Measurements from ENCODE around the gene CDYL. TPM values are rescaled to one million over a fixed set of nuclear protein-coding genes. Genes with fewer than 3 reads are reported as not detected.

The CDYL gene
- total RNA-seq, 2 experiments from 2014 or later = 25.0 to 33.6 TPM

DNA sequence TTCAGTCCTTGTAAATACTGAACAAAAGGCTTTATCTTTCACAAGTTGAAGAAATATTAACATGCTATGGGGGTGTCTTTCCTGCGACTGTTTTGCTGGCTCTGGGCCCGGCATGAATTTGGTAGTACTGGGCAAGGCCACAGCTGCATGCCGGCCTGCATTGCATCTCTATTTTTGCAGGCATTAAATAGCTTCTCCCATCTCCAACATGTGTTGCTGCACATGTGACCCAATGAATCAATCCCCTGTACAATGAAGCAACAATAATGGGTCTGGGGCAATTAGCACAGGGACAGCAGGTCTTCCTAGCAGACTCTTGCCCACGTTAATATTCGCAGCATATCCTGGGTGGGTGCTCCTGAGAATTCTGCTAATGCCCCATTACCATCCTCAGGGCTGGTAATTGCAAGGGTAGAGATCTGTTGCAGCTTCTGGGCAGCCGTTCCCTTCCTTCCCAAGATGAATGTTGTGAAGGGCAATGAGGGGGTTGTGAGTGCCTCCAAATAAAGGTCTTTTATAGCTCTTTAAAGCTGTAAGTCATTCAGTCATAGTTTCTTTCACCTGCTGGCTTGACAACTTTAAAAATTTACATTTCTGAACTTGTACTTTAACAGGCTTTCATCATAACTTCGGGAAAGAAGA lies 24.3 kb upstream of the CDYL start:
- peaks cover 16% of the 10 kb centered on the region for H3K27me3 Mint-ChIP-seq
- no peak for DNase-seq
- no peak overlapping the region for H3K27ac Mint-ChIP-seq
- ChIA-PET POLR2A (no interaction called here), CTCF (no interaction called here)
- no peaks in the 10 kb centered on the region for H3K4me1 Mint-ChIP-seq
- no peaks in the 10 kb centered on the region for H3K9me3 Mint-ChIP-seq
- H3K36me3 Mint-ChIP-seq (ENCODE audit: low read depth) = no peaks in the 10 kb centered on the region
- no peak overlapping the region for H3K4me3 Mint-ChIP-seq

DNA sequence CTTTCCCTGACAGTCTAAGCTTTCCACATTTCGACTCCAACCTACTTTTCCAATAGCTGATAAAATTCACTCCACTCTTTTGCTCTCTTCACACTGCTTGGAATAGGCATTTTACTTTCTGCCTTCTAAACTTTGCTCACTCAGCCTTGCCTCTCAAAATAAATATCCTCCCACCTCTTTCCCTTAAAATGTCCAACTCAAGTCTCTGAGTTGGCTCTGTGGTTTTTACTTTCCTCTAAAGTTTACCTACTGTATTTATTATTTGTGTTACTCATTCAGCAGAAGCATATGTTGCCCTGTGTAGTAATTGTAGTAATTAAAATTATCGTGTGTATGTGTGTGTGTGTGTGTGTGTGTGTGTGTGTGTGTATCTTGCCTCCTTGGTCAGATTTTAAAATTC lies 20.0 kb upstream of the CDYL start:
- DNase-seq = no peak
- peaks cover 25% of the 10 kb centered on the region for H3K27me3 Mint-ChIP-seq
- POLR2A ChIA-PET = no interaction called here

DNA sequence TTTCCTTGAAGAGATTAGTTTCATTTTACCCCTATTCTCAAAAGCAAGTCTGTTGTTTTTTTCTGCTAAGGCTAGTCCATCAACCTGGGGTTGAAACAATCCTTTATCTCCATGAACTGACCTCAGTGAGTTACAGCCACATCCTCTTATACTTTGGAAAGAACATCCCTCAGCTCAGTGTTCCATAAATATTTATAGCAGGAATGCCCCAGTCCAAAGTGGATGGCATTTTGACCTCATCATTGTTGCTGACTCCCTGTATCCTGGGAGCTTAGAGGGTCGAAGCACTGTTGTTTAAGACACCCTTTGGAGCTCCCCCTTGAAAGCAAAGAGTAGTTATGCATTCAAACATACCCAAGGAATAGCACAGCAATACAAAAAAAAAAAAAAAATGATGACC lies 16.2 kb upstream of the CDYL start:
- Mint-ChIP-seq H3K9me3 (peaks cover 6% of the 10 kb centered on the region), H3K36me3 (ENCODE audit: low read depth) (no peaks in the 10 kb centered on the region), H3K4me3 (no peak overlapping the region), H3K4me1 (no peaks in the 10 kb centered on the region), H3K27me3 (peaks cover 19% of the 10 kb centered on the region), H3K27ac (no peak overlapping the region)
- ChIA-PET CTCF (interaction anchor here (0.7 kb wide), 1 partner anchor 379 kb away, joined by 4 read pairs; no protein-coding TSS in a partner anchor), POLR2A (no interaction called here)
- DNase-seq = no peak

More for the DNA sequence above, 20.0 kb upstream of the CDYL start:
- CTCF ChIA-PET = no interaction called here
- no peak overlapping the region for H3K4me3 Mint-ChIP-seq
- no peak overlapping the region for H3K27ac Mint-ChIP-seq
- no peaks in the 10 kb centered on the region for H3K36me3 Mint-ChIP-seq (ENCODE audit: low read depth)
- H3K4me1 Mint-ChIP-seq = no peaks in the 10 kb centered on the region
- peaks cover 6% of the 10 kb centered on the region for H3K9me3 Mint-ChIP-seq

DNA sequence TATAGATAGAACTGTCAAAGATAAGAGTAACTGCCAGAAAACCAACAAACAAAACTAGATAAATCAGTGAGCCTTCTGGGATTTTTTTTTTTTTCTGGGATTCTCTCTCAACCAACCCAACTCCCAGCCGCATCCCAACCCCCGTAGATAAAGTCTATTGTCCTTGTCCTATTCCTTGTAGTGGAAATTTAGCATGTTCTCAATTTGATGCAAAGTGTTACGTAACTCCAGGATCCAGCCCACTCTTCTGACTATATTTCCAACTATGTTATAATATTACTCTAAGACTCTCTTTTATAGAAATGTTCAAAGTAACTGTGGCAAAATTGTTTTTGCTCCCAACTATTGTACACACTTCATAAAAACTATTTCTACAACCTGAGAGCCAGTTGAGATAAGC lies 15.4 kb upstream of the CDYL start:
- no peaks in the 10 kb centered on the region for H3K4me1 Mint-ChIP-seq
- ChIA-PET POLR2A (no interaction called here), CTCF (interaction anchor here (0.7 kb wide), 1 partner anchor 378 kb away, joined by 4 read pairs; no protein-coding TSS in a partner anchor)
- H3K27ac Mint-ChIP-seq = no peak overlapping the region
- no peak for DNase-seq
- H3K36me3 Mint-ChIP-seq (ENCODE audit: low read depth) = no peaks in the 10 kb centered on the region
- no peak overlapping the region for H3K4me3 Mint-ChIP-seq
- peaks cover 6% of the 10 kb centered on the region for H3K9me3 Mint-ChIP-seq
- peaks cover 16% of the 10 kb centered on the region for H3K27me3 Mint-ChIP-seq

DNA sequence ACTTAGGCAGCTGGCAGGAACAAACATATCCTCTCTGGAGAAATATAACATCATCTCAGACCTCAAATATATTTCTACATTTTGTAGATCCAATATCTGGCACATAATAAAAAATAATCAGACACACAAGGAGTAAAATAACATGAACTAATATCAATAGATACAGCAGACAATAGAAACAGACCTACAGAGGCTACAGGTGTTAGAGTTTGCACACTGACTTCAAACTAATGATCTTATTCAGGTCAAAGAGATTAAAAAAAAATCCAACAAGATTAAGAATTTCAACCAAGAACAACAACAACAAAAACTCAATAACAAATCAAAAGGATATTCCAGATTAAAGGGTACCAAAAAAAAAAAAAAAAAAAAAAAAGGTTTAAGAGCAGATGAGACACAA lies 13.9 kb upstream of the CDYL start:
- Mint-ChIP-seq H3K36me3 (ENCODE audit: low read depth) (no peaks in the 10 kb centered on the region), H3K9me3 (peaks cover 6% of the 10 kb centered on the region), H3K27me3 (peaks cover 10% of the 10 kb centered on the region), H3K27ac (no peak overlapping the region), H3K4me1 (no peaks in the 10 kb centered on the region), H3K4me3 (no peak overlapping the region)
- POLR2A ChIA-PET = no interaction called here
- CTCF ChIA-PET = no interaction called here
- DNase-seq = no peak

DNA sequence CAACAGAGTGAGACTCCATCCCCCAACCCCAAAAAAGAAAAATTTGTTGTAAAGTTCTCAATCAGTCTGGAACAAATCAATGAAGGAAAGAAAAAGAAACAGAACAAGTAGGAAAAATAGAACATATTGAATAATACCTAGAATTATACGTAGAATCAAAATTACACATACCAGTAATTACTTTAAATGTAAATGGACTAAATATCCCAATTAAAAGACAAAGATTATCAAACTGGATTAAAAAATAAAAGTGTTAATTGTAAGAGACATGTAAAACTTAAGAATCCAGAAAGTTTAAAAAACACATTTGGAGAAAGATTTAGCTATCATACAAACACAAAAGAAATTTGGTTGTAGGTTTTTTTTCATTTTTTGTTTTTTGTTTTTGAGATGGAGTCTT lies 12.3 kb upstream of the CDYL start:
- H3K9me3 Mint-ChIP-seq = peaks cover 6% of the 10 kb centered on the region
- POLR2A ChIA-PET = no interaction called here

DNA sequence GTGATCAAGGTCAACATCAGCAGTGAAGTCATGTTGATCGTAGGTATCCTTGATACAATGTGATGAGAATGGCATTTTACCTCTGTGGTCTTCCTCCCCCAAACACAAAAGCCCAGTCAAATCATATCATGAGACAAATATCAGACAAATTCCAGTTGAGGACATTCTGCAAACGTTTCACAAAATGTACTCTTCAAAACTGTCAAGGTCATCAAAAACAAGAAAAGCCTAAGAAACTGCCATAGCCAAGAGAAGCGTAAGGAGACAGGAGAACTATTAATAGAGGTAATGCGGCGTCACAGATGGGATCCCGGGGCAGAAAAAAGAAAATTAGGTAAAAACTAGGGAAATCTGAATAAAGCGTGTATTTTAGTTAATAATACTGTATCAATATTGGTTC lies 7.4 kb upstream of the CDYL start:
- H3K27me3 Mint-ChIP-seq = peaks cover 29% of the 10 kb centered on the region
- ChIA-PET CTCF (no interaction called here), POLR2A (no interaction called here)

More for the DNA sequence above, 12.3 kb upstream of the CDYL start:
- CTCF ChIA-PET = no interaction called here
- Mint-ChIP-seq H3K4me3 (no peak overlapping the region), H3K27me3 (peaks cover 17% of the 10 kb centered on the region), H3K36me3 (ENCODE audit: low read depth) (no peaks in the 10 kb centered on the region), H3K4me1 (no peaks in the 10 kb centered on the region), H3K27ac (no peak overlapping the region)
- DNase-seq = no peak

DNA sequence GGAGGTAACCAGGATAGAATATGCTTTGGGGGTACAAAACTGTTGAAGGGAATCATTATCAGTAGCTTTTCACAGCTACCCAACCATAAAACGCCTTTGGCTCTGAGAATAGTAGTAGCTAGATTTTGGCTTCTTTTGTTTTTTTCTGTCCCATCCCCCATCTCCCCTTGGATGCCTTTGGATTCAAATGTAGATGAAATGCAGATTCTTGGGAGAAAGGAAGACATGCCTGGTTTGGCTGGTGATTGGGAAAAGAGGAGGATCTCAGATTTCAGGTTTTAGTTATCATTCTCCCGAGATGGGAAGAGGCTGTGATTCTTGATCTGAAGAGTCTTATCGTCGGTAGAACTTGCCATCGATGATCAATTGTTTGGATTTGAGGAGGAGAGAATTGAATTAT lies 3.5 kb upstream of the CDYL start:
- Mint-ChIP-seq H3K4me3 (no peak overlapping the region), H3K27me3 (peaks cover 42% of the 10 kb centered on the region), H3K36me3 (ENCODE audit: low read depth) (peaks cover 5% of the 10 kb centered on the region), H3K4me1 (peaks cover 15% of the 10 kb centered on the region), H3K9me3 (peaks cover 9% of the 10 kb centered on the region), H3K27ac (no peak overlapping the region)
- CTCF ChIA-PET = no interaction called here
- POLR2A ChIA-PET = no interaction called here
- no peak for DNase-seq

More for the DNA sequence above, 7.4 kb upstream of the CDYL start:
- no peak for DNase-seq
- no peaks in the 10 kb centered on the region for H3K4me1 Mint-ChIP-seq
- H3K27ac Mint-ChIP-seq = no peak overlapping the region
- no peaks in the 10 kb centered on the region for H3K36me3 Mint-ChIP-seq (ENCODE audit: low read depth)
- H3K9me3 Mint-ChIP-seq = peaks cover under 1% of the 10 kb centered on the region
- no peak overlapping the region for H3K4me3 Mint-ChIP-seq

DNA sequence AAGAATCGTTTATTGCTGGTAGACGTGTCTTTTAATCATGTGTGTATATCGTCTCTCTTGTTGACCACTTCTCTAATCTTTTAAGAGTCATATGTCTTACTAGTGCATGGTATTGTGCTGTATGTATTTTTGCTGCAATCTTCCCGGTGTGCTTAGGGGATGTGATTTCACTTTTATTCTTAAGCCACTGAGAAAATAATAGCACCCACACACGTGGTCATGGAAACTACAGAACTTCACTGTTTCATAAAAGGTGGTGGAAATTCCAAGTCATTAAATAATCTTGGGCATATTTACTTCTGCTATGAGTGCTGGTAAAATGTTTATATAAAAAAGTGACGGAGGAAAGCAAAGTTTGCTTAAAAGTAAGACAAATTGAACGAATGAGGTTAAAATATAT lies 3.0 kb upstream of the CDYL start:
- H3K9me3 Mint-ChIP-seq = peaks cover 12% of the 10 kb centered on the region
- POLR2A ChIA-PET = no interaction called here
- no peak overlapping the region for H3K4me3 Mint-ChIP-seq
- H3K36me3 Mint-ChIP-seq (ENCODE audit: low read depth) = peaks cover 8% of the 10 kb centered on the region
- no peak overlapping the region for H3K27ac Mint-ChIP-seq
- no peak for DNase-seq
- H3K27me3 Mint-ChIP-seq = peaks cover 38% of the 10 kb centered on the region
- peaks cover 20% of the 10 kb centered on the region for H3K4me1 Mint-ChIP-seq
- CTCF ChIA-PET = no interaction called here

DNA sequence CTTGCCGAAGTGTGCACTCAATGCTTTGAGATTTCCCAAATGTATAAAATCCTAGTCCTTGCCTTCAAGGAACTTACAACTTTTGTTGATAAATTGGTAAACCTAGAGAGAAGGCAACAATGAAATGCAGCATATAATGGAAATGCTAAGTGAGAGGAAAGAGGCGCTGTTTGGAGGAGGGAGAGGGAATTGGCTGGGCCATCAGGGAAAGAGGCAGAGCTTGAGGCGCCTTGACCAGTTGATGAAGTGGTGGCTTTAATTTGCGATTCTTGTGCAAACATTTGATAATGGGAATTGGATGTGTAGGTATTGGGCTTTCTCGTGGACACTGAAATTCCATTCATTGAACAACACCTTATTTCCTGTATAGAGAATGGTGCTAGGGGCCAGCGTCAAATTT lies 1.9 kb upstream of the CDYL start:
- POLR2A ChIA-PET = no interaction called here
- no peak overlapping the region for H3K27ac Mint-ChIP-seq
- peak overlapping the region; percentile 78 for H3K4me3 Mint-ChIP-seq
- H3K4me1 Mint-ChIP-seq = peaks cover 30% of the 10 kb centered on the region
- DNase-seq = no peak
- H3K36me3 Mint-ChIP-seq (ENCODE audit: low read depth) = peaks cover 18% of the 10 kb centered on the region
- CTCF ChIA-PET = interaction anchor here (0.6 kb wide), 1 partner anchor 170 kb away, joined by 4 read pairs; no protein-coding TSS in a partner anchor
- H3K27me3 Mint-ChIP-seq = peaks cover 32% of the 10 kb centered on the region
- peaks cover 21% of the 10 kb centered on the region for H3K9me3 Mint-ChIP-seq

DNA sequence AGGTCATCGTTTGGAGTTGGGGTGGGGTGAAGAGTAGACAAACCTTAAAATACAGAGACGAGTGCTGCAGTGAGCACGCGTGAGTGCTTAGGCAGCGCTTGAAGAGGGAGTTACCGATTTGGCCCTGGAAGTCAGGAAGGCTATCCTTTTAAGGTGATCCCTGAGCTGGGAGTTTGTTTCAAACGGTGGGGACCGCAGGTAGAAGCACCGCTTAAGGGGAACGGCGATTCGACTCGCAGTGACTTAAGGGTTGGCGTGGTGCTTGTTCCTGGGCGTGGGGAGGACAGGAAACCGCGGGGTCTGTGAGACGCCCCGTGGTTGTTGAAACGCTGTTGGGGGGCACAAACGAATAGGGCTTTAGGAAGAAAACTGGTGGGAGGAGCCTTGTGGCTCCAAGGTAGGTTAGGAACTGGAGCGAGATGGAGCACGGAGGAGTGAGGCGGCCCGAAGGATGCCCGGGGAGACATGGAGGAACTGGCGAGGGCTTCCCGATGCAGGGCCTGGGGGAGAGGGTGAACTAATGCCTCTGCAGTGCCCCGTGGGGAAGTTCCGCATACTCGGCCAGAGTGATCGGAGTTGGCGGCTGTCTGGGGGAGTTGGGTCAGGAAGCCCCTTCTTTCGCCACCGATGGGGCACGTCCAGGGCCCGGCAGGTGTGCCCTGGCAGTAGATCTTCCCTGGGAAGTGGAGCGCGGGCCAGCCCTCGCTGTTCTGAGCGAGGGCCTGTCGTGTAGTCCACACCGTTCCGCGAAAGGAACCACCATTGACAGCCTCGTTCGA lies 1.3 kb upstream of the CDYL start:
- peaks cover 32% of the 10 kb centered on the region for H3K27me3 Mint-ChIP-seq

DNA sequence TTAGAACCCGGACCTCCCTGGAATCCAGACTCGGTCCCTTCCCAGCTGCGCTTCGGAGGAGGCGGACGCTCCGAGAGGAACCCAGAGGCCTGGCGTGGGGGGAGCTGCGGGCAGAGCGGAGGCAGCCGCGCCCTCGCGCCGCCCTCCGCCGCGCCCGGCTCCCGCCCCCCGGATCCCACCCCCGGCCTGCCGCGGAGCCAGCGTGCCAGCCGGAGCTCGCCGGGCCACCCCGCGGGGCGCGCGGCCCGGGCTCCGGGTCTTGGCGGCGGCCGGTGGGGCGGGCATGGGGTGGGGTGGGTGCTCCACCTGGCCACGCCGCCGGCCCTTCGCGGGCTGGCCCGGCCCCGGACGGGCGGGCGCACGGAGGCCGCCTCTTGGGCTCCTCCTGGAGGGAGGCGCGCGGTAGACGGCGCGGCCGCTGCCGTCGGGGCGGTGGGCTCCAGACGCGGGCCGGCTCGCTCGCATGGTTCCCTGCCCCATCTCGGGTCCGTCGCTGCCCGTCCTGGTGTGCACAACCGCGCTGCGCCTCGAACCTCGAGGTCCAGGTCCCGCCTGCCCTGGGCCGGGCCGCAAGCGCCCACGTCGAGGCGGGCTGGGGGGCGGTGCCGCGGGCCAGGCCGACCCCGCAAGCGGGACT lies 592 bp upstream of the CDYL start:
- Mint-ChIP-seq H3K4me3 (peak overlapping the region; percentile 78), H3K36me3 (ENCODE audit: low read depth) (peaks cover 20% of the 10 kb centered on the region), H3K4me1 (peaks cover 37% of the 10 kb centered on the region), H3K27me3 (peaks cover 32% of the 10 kb centered on the region), H3K9me3 (peaks cover 23% of the 10 kb centered on the region), H3K27ac (peak overlapping the region; percentile 67)
- ChIA-PET POLR2A (no interaction called here), CTCF (no interaction called here)
- DNase-seq = peak; percentile 50

More for the DNA sequence above, 1.3 kb upstream of the CDYL start:
- Mint-ChIP-seq H3K36me3 (ENCODE audit: low read depth) (peaks cover 20% of the 10 kb centered on the region), H3K9me3 (peaks cover 23% of the 10 kb centered on the region), H3K4me1 (peaks cover 32% of the 10 kb centered on the region), H3K4me3 (peak overlapping the region; percentile 78), H3K27ac (peak overlapping the region; percentile 67)
- CTCF ChIA-PET = interaction anchor here (0.6 kb wide), 1 partner anchor 169 kb away, joined by 4 read pairs; no protein-coding TSS in a partner anchor
- DNase-seq = peak; percentile 11
- POLR2A ChIA-PET = no interaction called here
